HG03439 (cell line): ENCODE measurements around the gene UBXN4.
"Not testable (repeated sequence)": the region's sequence is repeated elsewhere in the genome, so short reads cannot be mapped to it uniquely, and the experiment has no call there.

Source experiments
- ATAC-seq: cut with Tn5 transposase; IDR thresholded peaks from one replicate; pipeline ENCODE4 v1.9.1; 2021; ENCODE audit warnings: mild to moderate bottlenecking, moderate library complexity; ENCODE audit not compliant: unreplicated experiment

Gene UBXN4

DNA sequence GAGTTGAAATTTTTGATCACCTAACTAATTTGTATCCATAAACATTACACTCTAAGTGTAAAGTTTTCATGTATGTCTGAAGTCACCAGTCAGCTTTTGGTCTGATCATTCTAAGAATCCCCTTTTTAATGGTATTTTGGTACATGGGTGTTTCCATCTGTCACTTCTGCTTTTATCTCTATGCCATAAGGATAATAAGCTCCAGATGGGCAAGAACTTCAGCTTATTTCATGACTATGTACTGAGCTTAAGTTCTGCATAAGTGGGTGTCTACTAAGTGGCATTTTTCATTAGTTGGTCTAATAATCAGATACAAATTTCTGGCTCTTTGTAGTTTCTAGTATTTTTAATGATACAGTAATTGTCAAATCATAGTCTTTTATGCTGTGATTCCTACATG is 20.4 kb downstream of the UBXN4 start:
- no peak for ATAC-seq

DNA sequence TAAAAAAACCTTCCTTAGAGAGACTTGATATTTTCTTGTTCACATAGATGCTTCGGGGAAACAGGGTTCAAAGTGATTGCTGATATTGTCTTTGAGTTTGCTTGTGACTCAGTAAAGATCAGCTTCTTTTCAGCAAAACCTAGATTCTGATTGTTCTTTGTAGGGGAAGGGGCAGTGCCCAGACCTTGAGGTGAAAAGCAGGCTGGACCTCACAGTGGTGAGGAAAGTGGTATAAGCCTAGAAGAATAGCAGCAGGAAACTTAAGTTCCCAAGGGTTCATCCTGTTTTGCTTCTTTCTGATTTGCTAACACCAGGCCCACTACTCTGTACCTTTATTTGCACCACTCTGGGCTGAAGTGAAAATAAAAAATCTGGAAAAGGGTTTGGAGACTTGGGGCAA is 20.9 kb downstream of the UBXN4 start:
- no peak for ATAC-seq

DNA sequence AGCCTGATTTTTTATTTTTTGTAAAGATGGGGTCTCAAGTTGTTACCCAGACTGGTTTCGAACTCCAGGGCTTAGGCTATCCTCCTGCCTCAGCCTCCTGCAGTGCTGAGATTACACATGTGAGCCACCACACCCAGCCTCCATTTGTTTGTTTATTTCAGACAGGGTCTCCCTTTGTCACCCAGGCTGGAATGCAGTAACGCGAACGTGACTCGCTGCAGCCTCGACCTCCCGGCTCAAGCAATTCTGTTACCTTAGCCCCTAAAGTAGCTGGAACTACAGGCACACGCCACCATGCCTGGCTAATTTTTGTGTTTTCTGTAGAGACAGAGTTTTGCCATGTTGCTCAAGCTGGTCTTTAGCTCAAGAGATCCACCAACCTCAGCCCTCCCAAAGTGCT is 27.2 kb downstream of the UBXN4 start:
- ATAC-seq, result no peak

DNA sequence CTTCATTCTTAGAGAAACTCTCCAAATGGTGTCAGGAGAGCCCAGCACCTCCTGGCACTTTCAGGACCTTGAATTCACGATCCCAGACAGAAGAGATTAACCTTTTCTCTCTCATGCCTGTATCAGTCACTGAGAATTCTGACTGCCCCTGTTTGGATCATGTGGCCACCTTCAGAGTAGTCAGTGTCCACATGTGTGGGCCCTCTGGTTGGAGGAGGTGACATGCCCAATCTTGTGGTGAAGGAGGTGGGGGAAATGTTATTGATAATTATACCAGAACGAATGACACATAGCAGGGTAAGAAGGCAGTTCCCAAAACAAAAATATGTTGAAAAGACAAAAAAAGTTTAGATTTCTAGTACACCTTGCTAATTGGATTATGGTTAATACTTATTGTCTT is 31.7 kb downstream of the UBXN4 start:
- no peak for ATAC-seq

DNA sequence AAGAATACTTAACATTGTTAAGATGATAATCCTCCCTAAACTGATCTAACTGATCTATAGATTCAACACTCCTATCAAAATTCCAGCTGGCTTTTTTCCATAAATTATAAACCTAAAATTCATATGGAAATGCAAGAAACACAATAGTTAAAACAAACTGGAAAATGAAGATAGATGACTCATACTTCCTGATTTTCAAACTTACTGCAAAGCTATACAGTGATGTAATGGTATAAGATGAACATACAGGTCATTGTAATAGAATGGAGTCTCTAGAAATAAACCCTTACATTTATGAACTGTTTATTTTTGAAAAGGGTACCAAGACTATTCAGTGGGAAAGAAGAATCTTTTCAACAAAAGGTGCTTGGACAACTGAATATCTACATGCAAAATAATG is 32.3 kb downstream of the UBXN4 start:
- no peak for ATAC-seq

DNA sequence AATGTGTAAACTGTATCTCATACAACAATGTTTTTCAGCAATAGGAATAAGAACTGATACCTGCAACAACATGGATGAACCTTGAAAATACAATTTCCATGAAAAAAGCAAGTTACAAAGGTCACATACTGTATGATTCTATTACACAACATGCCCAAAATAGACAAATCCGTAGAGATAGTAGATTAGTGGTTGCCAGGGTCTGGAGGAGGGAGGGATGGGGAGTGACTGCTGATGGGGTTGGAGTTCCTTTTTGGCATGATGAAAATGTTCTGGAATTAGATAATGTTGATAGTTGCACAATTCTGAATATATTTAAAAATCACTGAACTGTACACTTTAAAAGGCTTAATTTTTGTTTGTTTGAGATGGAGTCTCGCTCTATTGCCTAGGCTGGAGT is 33.8 kb downstream of the UBXN4 start:
- ATAC-seq, result no peak

DNA sequence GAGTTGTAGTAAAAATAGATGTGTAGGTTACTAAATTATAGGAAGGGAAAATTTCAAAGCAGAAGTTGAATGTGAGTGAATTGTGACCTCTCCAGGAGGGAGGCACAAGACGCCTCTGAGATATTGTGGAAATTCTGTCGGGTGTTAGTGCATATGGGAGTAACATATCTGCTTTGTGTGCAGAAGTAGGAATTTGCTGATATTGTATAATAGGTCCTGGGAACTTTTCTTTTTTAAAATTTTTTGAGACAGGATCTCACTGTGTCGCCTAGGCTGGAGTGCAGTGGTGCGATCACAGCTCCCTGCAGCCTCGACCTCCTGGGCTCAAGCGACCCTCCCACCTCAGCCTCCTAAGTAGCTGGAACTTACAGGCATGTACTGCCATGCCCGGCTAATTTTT is 34.7 kb downstream of the UBXN4 start:
- no peak for ATAC-seq

GRCh38 chr2:135782231-135782630 is 40.6 kb downstream of the UBXN4 start:
- ATAC-seq, result no peak

GRCh38 chr2:135783439-135783838 is 41.8 kb downstream of the UBXN4 start:
- ATAC-seq, result no peak

GRCh38 chr2:135785032-135785431 is 43.4 kb downstream of the UBXN4 start:
- ATAC-seq, result no peak

GRCh38 chr2:135786823-135787222 is 45.2 kb downstream of the UBXN4 start:
- ATAC-seq, result no peak

DNA sequence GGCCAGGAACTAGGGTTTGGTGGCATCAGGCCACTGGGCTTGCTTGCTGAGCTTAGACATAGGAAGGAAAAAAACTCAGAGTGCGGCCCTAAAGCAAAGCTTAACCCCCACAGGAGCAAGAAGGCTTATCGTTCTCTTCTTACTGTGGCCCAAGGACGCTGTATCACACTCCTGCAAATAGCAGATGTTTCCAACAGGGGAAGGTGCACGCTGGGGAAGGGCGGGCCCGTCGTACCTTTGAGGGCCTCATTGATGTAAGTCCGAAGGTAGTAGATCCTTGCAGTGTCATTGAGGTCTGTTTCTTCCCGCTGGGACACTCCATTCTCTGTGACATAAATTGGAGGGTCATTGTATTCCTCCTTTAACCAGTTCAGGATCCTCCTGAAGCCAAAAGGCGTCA is 48.8 kb downstream of the UBXN4 start:
- ATAC-seq, result no peak

DNA sequence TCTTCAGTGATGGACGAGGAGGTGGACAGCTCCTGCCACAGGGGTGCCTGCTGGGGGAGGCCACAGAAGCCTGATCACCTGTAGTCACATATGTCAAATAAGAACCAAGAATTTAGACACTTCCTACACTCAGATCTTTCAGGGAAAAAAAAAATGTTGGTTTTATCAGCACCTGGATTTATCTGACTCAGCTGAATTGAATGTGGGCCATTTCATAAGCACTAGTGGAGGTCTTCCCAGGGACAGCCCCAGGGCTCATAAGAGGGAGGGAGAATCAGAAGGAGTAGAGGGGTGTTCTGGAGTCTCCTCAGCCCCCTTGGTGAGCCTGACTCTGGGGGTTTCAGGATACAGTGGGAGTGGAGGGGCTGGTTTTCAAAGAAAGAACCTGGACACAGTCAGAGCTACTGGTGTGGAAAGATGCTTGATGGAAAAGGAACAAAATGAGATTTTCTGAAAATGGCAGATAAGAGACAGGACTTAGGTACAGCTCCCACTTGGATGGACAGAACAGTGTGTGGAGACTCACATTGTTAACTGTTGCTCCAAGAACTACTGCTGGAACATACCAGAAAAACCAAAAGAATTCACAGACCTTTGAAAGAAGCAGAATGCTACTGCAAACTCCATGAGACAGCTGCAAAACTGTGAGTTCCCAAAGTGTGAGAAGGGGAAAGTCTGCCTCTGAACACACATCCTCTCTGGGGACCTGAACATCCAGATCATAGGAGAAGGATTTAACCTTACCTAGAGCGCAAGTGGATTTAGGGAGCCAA is 49.9 kb downstream of the UBXN4 start:
- no peak for ATAC-seq

GRCh38 chr2:135792401-135793150 is 50.9 kb downstream of the UBXN4 start:
- ATAC-seq, result no peak

DNA sequence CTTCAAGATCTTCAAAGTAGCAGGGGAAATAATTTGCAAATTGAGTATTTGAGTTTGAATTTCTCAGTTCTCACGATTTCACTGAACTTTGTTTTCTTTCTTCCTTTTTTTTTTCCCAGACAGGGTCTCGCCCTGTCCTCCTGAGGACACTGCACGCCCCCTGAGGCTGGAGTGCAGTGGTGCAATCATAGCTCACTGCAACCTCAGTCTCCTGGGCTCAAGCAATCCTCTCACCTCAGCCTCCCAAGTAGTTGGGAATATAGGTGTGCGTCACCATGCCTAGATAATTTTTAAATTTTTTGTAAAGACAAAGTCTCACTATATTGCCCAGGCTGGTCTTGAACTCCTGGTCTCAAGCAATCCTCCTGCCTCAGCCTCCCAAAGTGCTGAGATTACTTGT is 54.0 kb downstream of the UBXN4 start:
- ATAC-seq, result not testable (repeated sequence)

DNA sequence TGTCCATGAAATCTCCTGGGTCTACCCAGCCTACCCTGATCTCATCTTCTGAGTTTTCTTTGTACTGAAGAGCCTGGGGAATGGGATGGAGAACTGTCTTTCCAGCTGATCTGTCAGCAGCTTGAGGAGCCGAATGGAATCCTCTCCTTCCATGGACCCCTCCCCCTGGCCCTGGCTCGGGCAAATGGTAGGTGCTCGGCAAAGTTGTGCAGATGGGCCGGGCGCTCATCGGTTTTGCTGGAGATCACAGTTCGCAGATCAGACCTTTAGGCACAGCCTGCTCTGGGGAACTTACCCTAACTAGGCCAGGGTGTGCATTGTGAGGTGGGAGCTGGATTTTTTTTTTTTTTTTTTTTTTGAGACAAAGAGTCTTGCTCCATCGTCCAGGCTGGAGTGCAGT is 55.0 kb downstream of the UBXN4 start:
- no peak for ATAC-seq

DNA sequence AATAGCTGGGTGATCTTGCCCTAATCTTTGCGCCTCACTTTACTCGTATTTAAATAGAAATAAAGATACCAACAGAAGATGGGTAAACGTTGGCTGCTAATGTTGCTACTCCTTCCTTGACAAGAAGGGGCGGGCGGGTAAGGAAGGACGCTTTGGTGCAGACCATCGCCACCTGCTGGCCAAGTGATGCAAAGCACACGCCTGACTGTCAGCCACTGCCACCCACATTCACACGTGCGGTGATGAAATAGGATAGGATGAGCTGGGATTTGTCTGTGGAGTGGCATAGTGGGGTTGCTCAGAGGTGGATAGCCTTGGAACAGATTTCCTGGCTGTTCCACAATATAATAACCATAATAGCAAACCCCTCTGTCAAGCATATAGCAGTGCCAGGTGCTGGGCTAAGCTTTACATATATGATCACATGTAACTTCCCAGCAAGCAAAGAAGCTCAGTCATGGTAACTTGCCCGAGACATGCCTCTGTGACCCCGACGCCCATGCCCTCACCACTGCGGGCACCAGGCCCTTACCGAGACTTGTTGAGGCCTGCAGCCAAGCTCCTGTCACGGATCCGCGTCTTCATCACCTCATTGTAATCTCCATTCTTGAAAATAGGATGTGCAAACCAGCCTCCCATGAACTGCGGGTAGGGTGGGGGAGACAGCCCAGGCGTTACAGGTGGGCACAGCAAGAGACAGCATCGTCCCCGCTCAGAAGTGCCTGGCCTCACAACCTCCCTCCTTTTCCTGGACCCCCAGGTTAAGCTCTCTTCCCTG is 56.0 kb downstream of the UBXN4 start:
- ATAC-seq, result peak; percentile 74

DNA sequence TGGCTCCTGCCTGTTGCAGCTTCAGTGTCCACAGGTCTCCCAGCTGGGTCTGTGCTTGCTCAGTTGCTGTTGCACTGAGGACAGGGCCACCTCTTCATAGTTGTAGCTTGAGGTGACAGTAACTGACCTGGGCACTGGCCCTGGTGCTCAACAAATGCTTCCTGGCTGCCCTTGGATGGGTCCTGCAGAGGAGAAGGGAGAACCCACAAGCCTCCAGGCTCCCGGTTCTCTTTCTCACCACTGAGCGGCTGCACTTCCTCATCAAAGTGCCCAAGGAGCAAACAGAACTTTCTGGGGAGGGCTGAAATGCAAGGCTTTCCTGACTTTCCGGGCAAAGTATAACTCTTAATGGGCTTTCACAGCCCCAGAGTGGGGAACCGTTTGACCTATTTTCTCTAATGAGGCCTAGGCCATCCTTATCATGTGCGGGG is 56.6 kb downstream of the UBXN4 start:
- ATAC-seq, result no peak

- no peak for ATAC-seq
Measured at GRCh38 chr2:135798762-135799161, 57.1 kb downstream of the UBXN4 start.

DNA sequence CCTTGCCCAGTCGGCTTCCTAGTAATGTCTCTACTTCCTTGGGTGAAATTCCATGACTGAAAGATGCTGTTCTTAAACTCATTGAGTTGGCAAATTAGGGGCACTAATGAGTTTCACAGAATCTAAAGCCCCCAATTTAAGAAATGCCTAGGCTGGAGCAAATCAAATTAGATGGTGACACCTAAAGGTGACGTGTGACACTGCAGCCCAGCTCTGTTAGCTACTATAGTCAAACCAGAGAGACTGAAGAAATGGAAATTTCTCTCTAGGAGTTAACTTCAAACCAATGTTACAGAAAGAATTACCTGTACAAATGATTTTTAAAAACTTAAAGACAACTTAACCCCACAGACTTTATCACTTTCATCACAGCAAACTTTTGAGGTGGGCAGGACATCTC is 58.1 kb downstream of the UBXN4 start:
- ATAC-seq, result no peak
